ENCODE results near the gene LCLAT1.

DNA sequence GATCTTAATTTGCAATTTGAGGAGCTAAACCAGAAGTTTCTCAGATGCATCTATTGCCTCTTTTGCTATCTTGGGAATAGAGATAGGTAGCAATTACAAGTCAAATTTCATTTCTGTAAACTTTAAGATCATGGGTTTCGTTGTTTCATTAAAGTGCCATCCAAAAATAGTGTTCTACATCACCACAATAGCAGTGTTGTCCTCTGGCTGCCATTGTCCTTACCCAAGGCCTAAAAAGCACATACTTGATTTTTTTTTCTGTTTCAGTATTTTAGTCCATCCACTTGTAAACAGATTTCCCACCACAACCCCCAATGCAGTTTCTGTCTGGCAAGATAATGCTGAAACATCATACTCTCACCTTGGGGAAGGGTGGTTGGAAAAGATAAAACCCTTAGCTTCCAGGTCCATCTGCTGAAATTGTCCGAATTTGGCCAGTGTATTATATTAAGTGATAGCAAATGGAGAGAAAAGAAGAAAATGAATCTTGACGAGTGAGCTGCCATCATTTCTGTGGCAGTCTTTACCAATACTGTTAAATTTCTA lies 136.2 kb downstream of the LCLAT1 start:
- TF ChIP-seq, protein P1, sequence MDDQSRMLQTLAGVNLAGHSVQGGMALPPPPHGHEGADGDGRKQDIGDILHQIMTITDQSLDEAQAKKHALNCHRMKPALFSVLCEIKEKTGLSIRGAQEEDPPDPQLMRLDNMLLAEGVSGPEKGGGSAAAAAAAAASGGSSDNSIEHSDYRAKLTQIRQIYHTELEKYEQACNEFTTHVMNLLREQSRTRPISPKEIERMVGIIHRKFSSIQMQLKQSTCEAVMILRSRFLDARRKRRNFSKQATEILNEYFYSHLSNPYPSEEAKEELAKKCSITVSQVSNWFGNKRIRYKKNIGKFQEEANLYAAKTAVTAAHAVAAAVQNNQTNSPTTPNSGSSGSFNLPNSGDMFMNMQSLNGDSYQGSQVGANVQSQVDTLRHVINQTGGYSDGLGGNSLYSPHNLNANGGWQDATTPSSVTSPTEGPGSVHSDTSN (CRISPR knock-in tag; IDR thresholded peaks at IDR 0.05): no peak
- TF ChIP-seq ZFP37 (tag by site-specific recombination; IDR thresholded peaks at IDR 0.05) (no peak), KLF1 (tag by site-specific recombination; IDR thresholded peaks at IDR 0.05) (no peak), MEIS1 (CRISPR knock-in tag; IDR thresholded peaks at IDR 0.05; ENCODE audit: borderline replicate concordance) (no peak), ZNF10 (tag by site-specific recombination; IDR thresholded peaks at IDR 0.05) (no peak), ZBTB21 (tag by site-specific recombination; IDR thresholded peaks at IDR 0.05) (no peak), TCF7L2 (IDR thresholded peaks at IDR 0.05; ENCODE audit: borderline replicate concordance, low read depth, low read length) (no peak), HOXA7 (CRISPR knock-in tag; IDR thresholded peaks at IDR 0.05; ENCODE audit: borderline replicate concordance) (no peak), ZNF561 (tag by site-specific recombination; IDR thresholded peaks at IDR 0.05; ENCODE audit: borderline replicate concordance) (no peak)
- TF ChIP-seq, protein P2, sequence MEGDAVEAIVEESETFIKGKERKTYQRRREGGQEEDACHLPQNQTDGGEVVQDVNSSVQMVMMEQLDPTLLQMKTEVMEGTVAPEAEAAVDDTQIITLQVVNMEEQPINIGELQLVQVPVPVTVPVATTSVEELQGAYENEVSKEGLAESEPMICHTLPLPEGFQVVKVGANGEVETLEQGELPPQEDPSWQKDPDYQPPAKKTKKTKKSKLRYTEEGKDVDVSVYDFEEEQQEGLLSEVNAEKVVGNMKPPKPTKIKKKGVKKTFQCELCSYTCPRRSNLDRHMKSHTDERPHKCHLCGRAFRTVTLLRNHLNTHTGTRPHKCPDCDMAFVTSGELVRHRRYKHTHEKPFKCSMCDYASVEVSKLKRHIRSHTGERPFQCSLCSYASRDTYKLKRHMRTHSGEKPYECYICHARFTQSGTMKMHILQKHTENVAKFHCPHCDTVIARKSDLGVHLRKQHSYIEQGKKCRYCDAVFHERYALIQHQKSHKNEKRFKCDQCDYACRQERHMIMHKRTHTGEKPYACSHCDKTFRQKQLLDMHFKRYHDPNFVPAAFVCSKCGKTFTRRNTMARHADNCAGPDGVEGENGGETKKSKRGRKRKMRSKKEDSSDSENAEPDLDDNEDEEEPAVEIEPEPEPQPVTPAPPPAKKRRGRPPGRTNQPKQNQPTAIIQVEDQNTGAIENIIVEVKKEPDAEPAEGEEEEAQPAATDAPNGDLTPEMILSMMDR (tag by site-specific recombination; IDR thresholded peaks at IDR 0.05): no peak
- TF ChIP-seq, protein P3, sequence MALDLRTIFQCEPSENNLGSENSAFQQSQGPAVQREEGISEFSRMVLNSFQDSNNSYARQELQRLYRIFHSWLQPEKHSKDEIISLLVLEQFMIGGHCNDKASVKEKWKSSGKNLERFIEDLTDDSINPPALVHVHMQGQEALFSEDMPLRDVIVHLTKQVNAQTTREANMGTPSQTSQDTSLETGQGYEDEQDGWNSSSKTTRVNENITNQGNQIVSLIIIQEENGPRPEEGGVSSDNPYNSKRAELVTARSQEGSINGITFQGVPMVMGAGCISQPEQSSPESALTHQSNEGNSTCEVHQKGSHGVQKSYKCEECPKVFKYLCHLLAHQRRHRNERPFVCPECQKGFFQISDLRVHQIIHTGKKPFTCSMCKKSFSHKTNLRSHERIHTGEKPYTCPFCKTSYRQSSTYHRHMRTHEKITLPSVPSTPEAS (tag by site-specific recombination; IDR thresholded peaks at IDR 0.05): no peak
- TF ChIP-seq, protein P4, sequence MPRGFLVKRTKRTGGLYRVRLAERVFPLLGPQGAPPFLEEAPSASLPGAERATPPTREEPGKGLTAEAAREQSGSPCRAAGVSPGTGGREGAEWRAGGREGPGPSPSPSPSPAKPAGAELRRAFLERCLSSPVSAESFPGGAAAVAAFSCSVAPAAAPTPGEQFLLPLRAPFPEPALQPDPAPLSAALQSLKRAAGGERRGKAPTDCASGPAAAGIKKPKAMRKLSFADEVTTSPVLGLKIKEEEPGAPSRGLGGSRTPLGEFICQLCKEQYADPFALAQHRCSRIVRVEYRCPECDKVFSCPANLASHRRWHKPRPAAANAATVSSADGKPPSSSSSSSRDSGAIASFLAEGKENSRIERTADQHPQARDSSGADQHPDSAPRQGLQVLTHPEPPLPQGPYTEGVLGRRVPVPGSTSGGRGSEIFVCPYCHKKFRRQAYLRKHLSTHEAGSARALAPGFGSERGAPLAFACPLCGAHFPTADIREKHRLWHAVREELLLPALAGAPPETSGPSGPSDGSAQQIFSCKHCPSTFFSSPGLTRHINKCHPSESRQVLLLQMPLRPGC (tag by site-specific recombination; IDR thresholded peaks at IDR 0.05): no peak

All from HEK293 (cell line).